Germinal center (tissue), 1 donor: ENCODE measurements around the gene GNS.
A peak's percentile ranks its signal among the peaks of the same experiment; 100 is the strongest.

Experiments
- DNase-seq: peaks from one replicate; pipeline ENCODE4 v3.0.0; 2012; ENCODE audit warnings: mixed read lengths, low spot score

Gene GNS

GRCh38 chr12:64759035-64759894 is at the start of gene GNS:
Gene GNS (minus strand): TSS chr12:64759406. CDS start chr12:64759276, 130 bp downstream.
- peak; percentile 95 for DNase-seq

- DNase-seq = no peak
These were observed 48.9 kb upstream of the GNS start for GRCh38 chr12:64808110-64808509.

- DNase-seq = no peak
These were observed 47.6 kb upstream of the GNS start for GRCh38 chr12:64806593-64807460.

GRCh38 chr12:64806173-64806572 is 47.0 kb upstream of the GNS start:
- no peak for DNase-seq

GRCh38 chr12:64802180-64802775 is 43.1 kb upstream of the GNS start:
- DNase-seq = peak; percentile 72

GRCh38 chr12:64801381-64801780 is 42.2 kb upstream of the GNS start:
- DNase-seq = no peak

GRCh38 chr12:64800640-64801039 is 41.4 kb upstream of the GNS start:
- DNase-seq = no peak

- no peak for DNase-seq
These were observed 39.0 kb upstream of the GNS start for GRCh38 chr12:64798165-64798564.

GRCh38 chr12:64797156-64797555 is 38.0 kb upstream of the GNS start:
- DNase-seq = no peak

GRCh38 chr12:64796205-64796845 is 37.1 kb upstream of the GNS start:
- DNase-seq = peak; percentile 62

- no peak for DNase-seq
These were observed 35.1 kb upstream of the GNS start for GRCh38 chr12:64794305-64794704.

- no peak for DNase-seq
These were observed 34.4 kb upstream of the GNS start for GRCh38 chr12:64793610-64794009.

- no peak for DNase-seq
These were observed 32.9 kb upstream of the GNS start for GRCh38 chr12:64792128-64792527.

GRCh38 chr12:64791036-64791435 is 31.8 kb upstream of the GNS start:
- DNase-seq = no peak

- DNase-seq = no peak
These were observed 31.0 kb upstream of the GNS start for GRCh38 chr12:64790166-64790565.

GRCh38 chr12:64785838-64786237 is 26.6 kb upstream of the GNS start:
- no peak for DNase-seq

GRCh38 chr12:64782191-64782876 is 23.1 kb upstream of the GNS start:
- DNase-seq = no peak

- no peak for DNase-seq
These were observed 22.3 kb upstream of the GNS start for GRCh38 chr12:64781280-64782190.

- peak; percentile 26 for DNase-seq
These were observed 21.5 kb upstream of the GNS start for GRCh38 chr12:64780531-64781279.

GRCh38 chr12:64780132-64780530 is 20.9 kb upstream of the GNS start:
- DNase-seq = no peak
